Endothelial cell of umbilical vein (primary cell): ENCODE results near the gene APC2.

Source experiments
- POLR2A ChIP-seq: IDR thresholded peaks from 2 replicates; pipeline ENCODE4 v1.6.1; 2012; ENCODE audit warnings: low read depth, mild to moderate bottlenecking, control low read depth, low read length
- TF ChIP-seq, protein P1 (sequence below), 2 donors: IDR thresholded peaks; 1 replicate in 1 of 2; 2 replicates in 1 of 2; pipeline ENCODE4 v1.5.1; 2011; ENCODE audit warnings: low read length in 2 of 2, mild to moderate bottlenecking in 2 of 2, moderate library complexity in 2 of 2, control low read depth in 1 of 2, inconsistent platforms in 1 of 2, low read depth in 1 of 2; ENCODE audit not compliant: insufficient read depth in 1 of 2; ENCODE audit errors: extremely low read depth in 1 of 2

- TF ChIP-seq POLR2A, result no peak
- TF ChIP-seq, protein P1, sequence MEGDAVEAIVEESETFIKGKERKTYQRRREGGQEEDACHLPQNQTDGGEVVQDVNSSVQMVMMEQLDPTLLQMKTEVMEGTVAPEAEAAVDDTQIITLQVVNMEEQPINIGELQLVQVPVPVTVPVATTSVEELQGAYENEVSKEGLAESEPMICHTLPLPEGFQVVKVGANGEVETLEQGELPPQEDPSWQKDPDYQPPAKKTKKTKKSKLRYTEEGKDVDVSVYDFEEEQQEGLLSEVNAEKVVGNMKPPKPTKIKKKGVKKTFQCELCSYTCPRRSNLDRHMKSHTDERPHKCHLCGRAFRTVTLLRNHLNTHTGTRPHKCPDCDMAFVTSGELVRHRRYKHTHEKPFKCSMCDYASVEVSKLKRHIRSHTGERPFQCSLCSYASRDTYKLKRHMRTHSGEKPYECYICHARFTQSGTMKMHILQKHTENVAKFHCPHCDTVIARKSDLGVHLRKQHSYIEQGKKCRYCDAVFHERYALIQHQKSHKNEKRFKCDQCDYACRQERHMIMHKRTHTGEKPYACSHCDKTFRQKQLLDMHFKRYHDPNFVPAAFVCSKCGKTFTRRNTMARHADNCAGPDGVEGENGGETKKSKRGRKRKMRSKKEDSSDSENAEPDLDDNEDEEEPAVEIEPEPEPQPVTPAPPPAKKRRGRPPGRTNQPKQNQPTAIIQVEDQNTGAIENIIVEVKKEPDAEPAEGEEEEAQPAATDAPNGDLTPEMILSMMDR (IDR thresholded peaks at IDR 0.05; ENCODE audit: extremely low read depth in 1 of 2, insufficient read depth in 1 of 2, low read depth in 1 of 2, low read length in 2 of 2), result no peak
Observed at GRCh38 chr19:1516395-1516753, 66.5 kb downstream of the APC2 start.
